SJSA1 (cell line): ENCODE results near the gene ILF3. TPM values are rescaled to one million over a fixed set of nuclear protein-coding genes. Genes with fewer than 3 reads are reported as not detected.

Source experiments
- DNase-seq, 2 experiments: peaks; one replicate each; pipeline ENCODE4 v3.0.0-alpha.2; 2015 to 2020; ENCODE audit warnings: low spot score in 2 of 2, low read depth in 1 of 2
- H3K27ac ChIP-seq: fragments of 250-450 bp; sonication (Bioruptor Pico); 2 replicates; pipeline ENCODE4 v1.5.1; 2020; ENCODE audit warnings: mild to moderate bottlenecking, moderate library complexity
- H3K27me3 ChIP-seq: fragments of 250-450 bp; sonication (Bioruptor Pico); replicated peaks from 2 replicates; pipeline ENCODE4 v1.5.1; 2020; ENCODE audit warnings: mild to moderate bottlenecking, moderate library complexity
- H3K36me3 ChIP-seq: fragments of 250-450 bp; sonication (Bioruptor Pico); 2 replicates; pipeline ENCODE4 v1.5.1; 2020; ENCODE audit warnings: mild to moderate bottlenecking
- H3K4me1 ChIP-seq: fragments of 250-450 bp; sonication (Bioruptor Pico); replicated peaks from 2 replicates; pipeline ENCODE4 v1.6.1; 2021; ENCODE audit warnings: mild to moderate bottlenecking
- H3K4me3 ChIP-seq: fragments of 250-450 bp; sonication (Bioruptor Pico); 2 replicates; pipeline ENCODE4 v1.5.1; 2020; ENCODE audit warnings: mild to moderate bottlenecking
- H3K9me3 ChIP-seq: fragments of 250-450 bp; sonication (Bioruptor Pico); replicated peaks from 2 replicates; pipeline ENCODE4 v1.5.1; 2020; ENCODE audit warnings: mild to moderate bottlenecking
- total RNA-seq: library from RNA; depleted of rRNA; stranded (reverse); fragments of >200 nt; shearing (Covaris generic); gene quantifications from 2 replicates; pipeline ENCODE4 v1.2.3, GENCODE V29; 2014

ILF3 gene
- total RNA-seq, 1 experiment from 2014 or later, result 210 TPM

DNA sequence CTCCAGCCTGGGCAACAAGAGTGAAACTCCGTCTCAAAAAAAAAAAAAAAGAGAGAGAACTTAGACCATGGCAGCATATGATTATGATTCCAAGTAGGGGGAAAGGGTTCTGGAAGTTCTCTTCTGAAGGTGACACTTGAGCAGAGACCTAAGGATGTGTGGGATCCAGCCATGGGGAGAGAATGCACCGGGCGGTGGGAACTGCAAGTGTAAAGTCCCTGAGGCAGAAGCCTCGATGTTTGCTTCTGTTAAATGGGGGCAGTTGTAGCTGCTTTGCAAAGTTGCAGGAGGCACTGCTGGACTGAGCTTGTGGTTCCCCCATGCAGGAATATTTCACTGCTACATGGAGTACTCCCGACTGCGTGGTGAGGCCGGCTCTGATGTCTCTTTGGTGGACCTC lies 19.7 kb upstream of the ILF3 start:
- no peaks in the 10 kb centered on the region for H3K9me3 ChIP-seq
- no peaks in the 10 kb centered on the region for H3K4me1 ChIP-seq
- DNase-seq, result no peak
- no peaks in the 10 kb centered on the region for H3K27me3 ChIP-seq
- H3K27ac ChIP-seq, result no peak overlapping the region
- peaks cover 82% of the 10 kb centered on the region for H3K36me3 ChIP-seq
- H3K4me3 ChIP-seq, result no peak overlapping the region

DNA sequence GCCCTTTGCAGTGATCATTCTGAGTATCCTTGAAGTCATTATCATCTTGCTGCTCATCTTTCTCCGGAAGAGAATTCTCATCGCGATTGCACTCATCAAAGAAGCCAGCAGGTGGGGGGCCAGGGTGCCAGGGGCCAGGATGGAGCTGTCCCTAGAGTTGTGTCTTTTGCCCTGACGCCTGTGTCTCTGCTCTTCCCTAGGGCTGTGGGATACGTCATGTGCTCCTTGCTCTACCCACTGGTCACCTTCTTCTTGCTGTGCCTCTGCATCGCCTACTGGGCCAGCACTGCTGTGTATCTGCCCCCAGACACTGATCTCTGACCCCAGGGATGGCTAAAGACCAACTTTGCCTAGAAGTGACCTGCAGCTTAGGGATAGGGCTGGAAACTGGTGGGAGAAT lies 19.2 kb upstream of the ILF3 start:
- Histone ChIP-seq H3K27me3 (no peaks in the 10 kb centered on the region), H3K4me1 (no peaks in the 10 kb centered on the region), H3K9me3 (no peaks in the 10 kb centered on the region), H3K27ac (no peak overlapping the region), H3K4me3 (no peak overlapping the region), H3K36me3 (peaks cover 82% of the 10 kb centered on the region)
- DNase-seq, result no peak

DNA sequence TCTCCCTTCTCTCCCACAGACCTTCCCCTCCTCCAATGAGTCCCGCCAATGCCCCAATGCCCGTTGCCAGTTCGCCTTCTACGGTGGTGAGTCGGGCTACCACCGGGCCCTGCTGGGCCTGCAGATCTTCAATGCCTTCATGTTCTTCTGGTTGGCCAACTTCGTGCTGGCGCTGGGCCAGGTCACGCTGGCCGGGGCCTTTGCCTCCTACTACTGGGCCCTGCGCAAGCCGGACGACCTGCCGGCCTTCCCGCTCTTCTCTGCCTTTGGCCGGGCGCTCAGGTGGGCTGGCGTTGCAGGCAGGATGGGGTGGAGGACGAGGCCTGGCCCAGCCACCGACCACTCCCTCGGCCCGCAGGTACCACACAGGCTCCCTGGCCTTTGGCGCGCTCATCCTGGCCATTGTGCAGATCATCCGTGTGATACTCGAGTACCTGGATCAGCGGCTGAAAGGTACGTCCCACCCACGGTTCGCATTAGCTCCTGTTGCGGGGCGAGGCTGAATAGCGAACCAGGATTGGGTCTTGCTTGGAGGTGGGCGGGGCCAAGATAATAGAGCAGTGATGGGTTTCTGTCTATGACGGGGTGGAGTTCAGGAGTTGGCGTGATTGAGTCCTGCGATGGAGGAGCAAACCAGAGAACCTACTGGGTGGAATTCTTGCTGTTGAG lies 17.7 kb upstream of the ILF3 start:
- Histone ChIP-seq H3K4me3 (no peak overlapping the region), H3K4me1 (no peaks in the 10 kb centered on the region), H3K9me3 (no peaks in the 10 kb centered on the region), H3K27me3 (no peaks in the 10 kb centered on the region), H3K36me3 (peaks cover 86% of the 10 kb centered on the region), H3K27ac (no peak overlapping the region)
- DNase-seq, result no peak

GRCh38 chr19:10637894-10638293 lies 16.3 kb upstream of the ILF3 start:
- Histone ChIP-seq H3K4me1 (no peaks in the 10 kb centered on the region), H3K36me3 (peaks cover 84% of the 10 kb centered on the region), H3K9me3 (no peaks in the 10 kb centered on the region), H3K27ac (no peak overlapping the region), H3K27me3 (no peaks in the 10 kb centered on the region), H3K4me3 (no peak overlapping the region)
- no peak for DNase-seq

DNA sequence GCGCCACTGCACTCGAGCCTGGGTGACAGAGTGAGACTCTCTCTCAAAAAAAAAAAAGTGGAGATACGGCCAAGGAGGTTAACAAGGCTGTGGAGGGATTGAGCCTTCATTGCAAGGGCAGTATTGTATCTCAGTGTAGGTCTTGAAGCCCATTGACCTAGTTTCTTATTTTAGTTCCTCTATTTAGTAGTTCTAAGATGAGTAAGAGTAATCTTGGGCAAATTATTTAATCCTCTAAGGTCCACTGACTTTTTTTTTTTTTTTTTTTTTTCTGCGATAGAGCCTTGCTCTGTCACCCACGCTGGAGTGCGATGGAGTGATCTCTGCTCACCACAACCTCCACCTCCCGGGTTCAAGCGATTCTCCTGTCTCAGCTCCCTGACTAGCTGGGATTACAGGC lies 14.3 kb upstream of the ILF3 start:
- Histone ChIP-seq H3K4me3 (no peak overlapping the region), H3K4me1 (no peaks in the 10 kb centered on the region; the same call in 1 of the 2 replicates), H3K9me3 (no peaks in the 10 kb centered on the region), H3K27ac (no peak overlapping the region), H3K36me3 (peaks cover 77% of the 10 kb centered on the region), H3K27me3 (no peaks in the 10 kb centered on the region)
- DNase-seq, result no peak

- DNase-seq, result no peak
Measured at GRCh38 chr19:10640361-10640760, 13.8 kb upstream of the ILF3 start.

GRCh38 chr19:10641248-10641647 lies 12.9 kb upstream of the ILF3 start:
- Histone ChIP-seq H3K27me3 (no peaks in the 10 kb centered on the region), H3K36me3 (peaks cover 65% of the 10 kb centered on the region), H3K27ac (no peak overlapping the region), H3K4me1 (no peaks in the 10 kb centered on the region; the same call in 1 of the 2 replicates), H3K9me3 (no peaks in the 10 kb centered on the region), H3K4me3 (no peak overlapping the region)
- no peak for DNase-seq

More at GRCh38 chr19:10640361-10640760, 13.8 kb upstream of the ILF3 start:
- no peaks in the 10 kb centered on the region; the same call in 1 of the 2 replicates for H3K4me1 ChIP-seq
- H3K36me3 ChIP-seq, result peaks cover 72% of the 10 kb centered on the region
- no peaks in the 10 kb centered on the region for H3K9me3 ChIP-seq
- H3K27me3 ChIP-seq, result no peaks in the 10 kb centered on the region
- no peak overlapping the region for H3K4me3 ChIP-seq
- H3K27ac ChIP-seq, result no peak overlapping the region

- no peak overlapping the region for H3K27ac ChIP-seq
- H3K27me3 ChIP-seq, result no peaks in the 10 kb centered on the region
- H3K36me3 ChIP-seq, result peaks cover 51% of the 10 kb centered on the region
- no peak overlapping the region for H3K4me3 ChIP-seq
- no peak for DNase-seq
- H3K4me1 ChIP-seq, result no peaks in the 10 kb centered on the region; the same call in 1 of the 2 replicates
- no peaks in the 10 kb centered on the region for H3K9me3 ChIP-seq
Measured at GRCh38 chr19:10642473-10643171, 11.5 kb upstream of the ILF3 start.

DNA sequence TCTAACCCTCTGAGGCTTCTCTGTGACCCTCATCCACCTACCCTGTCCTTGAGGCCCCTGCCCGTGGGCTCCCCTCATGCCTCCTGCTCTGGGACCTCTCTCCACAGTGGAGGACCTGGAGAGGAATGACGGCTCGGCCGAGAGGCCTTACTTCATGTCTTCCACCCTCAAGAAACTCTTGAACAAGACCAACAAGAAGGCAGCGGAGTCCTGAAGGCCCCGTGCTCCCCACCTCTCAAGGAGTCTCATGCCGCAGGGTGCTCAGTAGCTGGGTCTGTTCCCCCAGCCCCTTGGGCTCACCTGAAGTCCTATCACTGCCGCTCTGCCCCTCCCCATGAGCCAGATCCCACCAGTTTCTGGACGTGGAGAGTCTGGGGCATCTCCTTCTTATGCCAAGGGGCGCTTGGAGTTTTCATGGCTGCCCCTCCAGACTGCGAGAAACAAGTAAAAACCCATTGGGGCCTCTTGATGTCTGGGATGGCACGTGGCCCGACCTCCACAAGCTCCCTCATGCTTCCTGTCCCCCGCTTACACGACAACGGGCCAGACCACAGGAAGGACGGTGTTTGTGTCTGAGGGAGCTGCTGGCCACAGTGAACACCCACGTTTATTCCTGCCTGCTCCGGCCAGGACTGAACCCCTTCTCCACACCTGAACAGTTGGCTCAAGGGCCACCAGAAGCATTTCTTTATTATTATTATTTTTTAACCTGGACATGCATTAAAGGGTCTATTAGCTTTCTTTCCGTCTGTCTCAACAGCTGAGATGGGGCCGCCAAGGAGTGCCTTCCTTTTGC lies 10.8 kb upstream of the ILF3 start:
- no peak overlapping the region for H3K27ac ChIP-seq
- no peak for DNase-seq
- H3K27me3 ChIP-seq, result no peaks in the 10 kb centered on the region
- no peaks in the 10 kb centered on the region; the same call in 1 of the 2 replicates for H3K4me1 ChIP-seq
- peaks cover 44% of the 10 kb centered on the region for H3K36me3 ChIP-seq
- no peak overlapping the region for H3K4me3 ChIP-seq
- no peaks in the 10 kb centered on the region for H3K9me3 ChIP-seq

- Histone ChIP-seq H3K9me3 (no peaks in the 10 kb centered on the region), H3K36me3 (peaks cover 40% of the 10 kb centered on the region), H3K27me3 (no peaks in the 10 kb centered on the region), H3K27ac (no peak overlapping the region), H3K4me3 (no peak overlapping the region), H3K4me1 (no peaks in the 10 kb centered on the region; the same call in 1 of the 2 replicates)
- no peak for DNase-seq
Measured at GRCh38 chr19:10643968-10644259, 10.2 kb upstream of the ILF3 start.

GRCh38 chr19:10644260-10645007 lies 9.7 kb upstream of the ILF3 start:
- Histone ChIP-seq H3K27ac (no peak overlapping the region), H3K4me1 (no peaks in the 10 kb centered on the region; the same call in 1 of the 2 replicates), H3K9me3 (no peaks in the 10 kb centered on the region), H3K27me3 (no peaks in the 10 kb centered on the region), H3K36me3 (peaks cover 35% of the 10 kb centered on the region), H3K4me3 (no peak overlapping the region)
- DNase-seq, result peak; percentile 71 to 84

DNA sequence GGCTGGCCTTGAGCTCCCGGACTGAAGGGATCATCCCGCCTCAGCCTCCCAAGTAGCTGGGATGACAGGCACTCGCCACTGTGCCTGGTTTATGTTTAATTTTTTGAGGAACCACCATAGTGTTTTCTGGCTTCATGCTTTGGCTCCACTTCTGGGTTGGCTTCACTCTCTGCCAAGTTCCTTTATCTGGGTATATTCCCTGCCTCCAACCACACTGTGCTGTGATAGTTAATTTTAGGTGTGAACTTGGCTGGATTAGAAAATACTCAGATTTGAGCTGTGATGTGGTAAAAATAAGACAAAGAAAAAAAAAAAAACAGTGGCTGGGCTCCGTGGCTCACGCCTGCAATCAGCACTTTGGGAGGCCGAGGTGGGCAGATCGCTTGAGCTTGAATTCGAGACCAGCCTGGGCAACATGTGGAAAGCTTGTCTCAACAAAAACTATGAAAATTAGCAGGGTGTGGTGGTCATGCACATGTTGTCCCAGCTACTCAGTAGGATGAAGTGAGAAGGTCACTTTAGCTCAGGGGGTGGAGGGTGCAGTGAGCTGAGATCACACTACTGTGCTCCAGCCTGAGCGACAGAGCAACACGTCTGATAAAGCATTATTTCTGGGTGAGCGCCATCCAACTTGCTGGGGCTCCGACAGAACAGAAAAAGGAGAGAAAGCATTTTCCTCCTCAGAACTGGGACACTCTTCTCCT lies 7.5 kb upstream of the ILF3 start:
- no peak for DNase-seq
- no peaks in the 10 kb centered on the region for H3K9me3 ChIP-seq
- no peak overlapping the region for H3K4me3 ChIP-seq
- H3K27me3 ChIP-seq, result no peaks in the 10 kb centered on the region
- H3K4me1 ChIP-seq, result no peaks in the 10 kb centered on the region; the same call in 1 of the 2 replicates
- H3K27ac ChIP-seq, result no peak overlapping the region
- H3K36me3 ChIP-seq, result peaks cover 21% of the 10 kb centered on the region

GRCh38 chr19:10648360-10648759 lies 5.8 kb upstream of the ILF3 start:
- Histone ChIP-seq H3K36me3 (peaks cover 20% of the 10 kb centered on the region), H3K4me1 (peaks cover 5% of the 10 kb centered on the region; the same call in 1 of the 2 replicates), H3K27me3 (no peaks in the 10 kb centered on the region), H3K27ac (no peak overlapping the region), H3K4me3 (no peak overlapping the region), H3K9me3 (no peaks in the 10 kb centered on the region)
- DNase-seq, result no peak
